ENCODE measurements around the gene LIPC. TPM values are rescaled to one million over a fixed set of nuclear protein-coding genes. Genes with fewer than 3 reads are reported as not detected.

Gene LIPC
- total RNA-seq, 1 experiment from 2014 or later = not detected

DNA sequence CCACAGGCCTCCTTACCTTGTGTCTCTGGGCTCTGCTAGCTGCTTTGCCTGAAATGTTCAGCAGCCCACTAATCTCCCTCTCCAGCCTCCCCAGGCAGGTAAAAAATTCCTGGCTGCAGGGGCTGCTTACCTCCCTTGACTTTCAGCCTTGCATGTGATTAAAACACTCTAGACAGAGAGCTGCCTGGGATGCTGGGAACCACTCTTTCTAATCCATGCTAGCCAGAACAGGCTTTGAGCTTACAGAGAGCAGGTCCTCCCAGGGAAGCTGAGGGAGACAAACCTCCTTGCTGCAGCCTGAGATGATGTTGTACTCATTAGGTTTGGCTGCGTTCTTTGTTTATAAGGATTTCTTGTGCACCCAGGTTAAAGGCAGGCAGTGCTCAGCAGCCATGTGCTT lies 33.7 kb upstream of the LIPC start:
- POLR2A ChIA-PET = no interaction called here
- DNase-seq (ENCODE audit: low read depth, low spot score) (no peak), ATAC-seq (no peak)
- Histone ChIP-seq H3K4me3 (replicated peaks in 1 of 2; ENCODE audit: low read depth in 1 of 2, low read length in 2 of 2) (no peak overlapping the region), H3K9ac (ENCODE audit: low read length) (no peak overlapping the region), H3K9me3 (ENCODE audit: control insufficient read depth in 1 of 2, insufficient read depth in 1 of 2, low read depth in 1 of 2, low read length in 2 of 2) (no peaks in the 10 kb centered on the region), H3K4me2 (ENCODE audit: low read length) (no peak overlapping the region), H3K27me3 (ENCODE audit: insufficient read depth, low read length) (no peaks in the 10 kb centered on the region), H3K36me3 (ENCODE audit: control insufficient read depth in 1 of 2, insufficient read depth in 2 of 2, low read length in 2 of 2) (no peaks in the 10 kb centered on the region), H3K79me2 (ENCODE audit: insufficient read depth, low read length) (no peaks in the 10 kb centered on the region), H4K20me1 (ENCODE audit: insufficient read depth) (no peaks in the 10 kb centered on the region), H3K4me1 (ENCODE audit: control insufficient read depth in 1 of 2, insufficient read depth in 2 of 2, low read length in 2 of 2) (no peaks in the 10 kb centered on the region), H3K27ac (ENCODE audit: low read depth, low read length) (no peak overlapping the region), H2AFZ (ENCODE audit: low read depth, low read length, poor library complexity, severe bottlenecking) (no peak overlapping the region), H3K9me2 (ENCODE audit: insufficient read depth) (no peaks in the 10 kb centered on the region)
- BruUV-seq (replicated peaks) = no TSS peak
- RAD21 ChIA-PET (ENCODE audit: low non-redundant PET in 1 of 2, low total read pairs in 2 of 2, uncharacterized antibody in 2 of 2, unreplicated experiment in 2 of 2) = no interaction called here
- CTCF ChIA-PET = no interaction called here
- TF ChIP-seq SRF (IDR thresholded peaks at IDR 0.05; ENCODE audit: low read depth) (no peak), SIN3A (IDR thresholded peaks at IDR 0.05; ENCODE audit: low read depth) (no peak), RAD21 (IDR thresholded peaks at IDR 0.05; ENCODE audit: low read depth) (no peak), POLR2A (IDR thresholded peaks at IDR 0.05; ENCODE audit: borderline replicate concordance, extremely low read depth, insufficient read depth, insufficient read length) (no peak), SP1 (IDR thresholded peaks at IDR 0.05; ENCODE audit: low read depth) (no peak), ELF1 (IDR thresholded peaks at IDR 0.05; ENCODE audit: borderline replicate concordance, low read depth) (no peak), EGR1 (IDR thresholded peaks at IDR 0.05; ENCODE audit: low read depth) (no peak), CBX3 (IDR thresholded peaks at IDR 0.05; ENCODE audit: low read depth) (no peak), ZFX (IDR thresholded peaks at IDR 0.05) (no peak), JUND (IDR thresholded peaks at IDR 0.05) (no peak), FOSL1 (IDR thresholded peaks at IDR 0.05; ENCODE audit: low read depth) (no peak), EZH2 (IDR thresholded peaks at IDR 0.05) (no peak)
- TF ChIP-seq, protein P1, sequence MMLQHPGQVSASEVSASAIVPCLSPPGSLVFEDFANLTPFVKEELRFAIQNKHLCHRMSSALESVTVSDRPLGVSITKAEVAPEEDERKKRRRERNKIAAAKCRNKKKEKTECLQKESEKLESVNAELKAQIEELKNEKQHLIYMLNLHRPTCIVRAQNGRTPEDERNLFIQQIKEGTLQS (IDR thresholded peaks at IDR 0.05) = no peak
- TF ChIP-seq, protein P2, sequence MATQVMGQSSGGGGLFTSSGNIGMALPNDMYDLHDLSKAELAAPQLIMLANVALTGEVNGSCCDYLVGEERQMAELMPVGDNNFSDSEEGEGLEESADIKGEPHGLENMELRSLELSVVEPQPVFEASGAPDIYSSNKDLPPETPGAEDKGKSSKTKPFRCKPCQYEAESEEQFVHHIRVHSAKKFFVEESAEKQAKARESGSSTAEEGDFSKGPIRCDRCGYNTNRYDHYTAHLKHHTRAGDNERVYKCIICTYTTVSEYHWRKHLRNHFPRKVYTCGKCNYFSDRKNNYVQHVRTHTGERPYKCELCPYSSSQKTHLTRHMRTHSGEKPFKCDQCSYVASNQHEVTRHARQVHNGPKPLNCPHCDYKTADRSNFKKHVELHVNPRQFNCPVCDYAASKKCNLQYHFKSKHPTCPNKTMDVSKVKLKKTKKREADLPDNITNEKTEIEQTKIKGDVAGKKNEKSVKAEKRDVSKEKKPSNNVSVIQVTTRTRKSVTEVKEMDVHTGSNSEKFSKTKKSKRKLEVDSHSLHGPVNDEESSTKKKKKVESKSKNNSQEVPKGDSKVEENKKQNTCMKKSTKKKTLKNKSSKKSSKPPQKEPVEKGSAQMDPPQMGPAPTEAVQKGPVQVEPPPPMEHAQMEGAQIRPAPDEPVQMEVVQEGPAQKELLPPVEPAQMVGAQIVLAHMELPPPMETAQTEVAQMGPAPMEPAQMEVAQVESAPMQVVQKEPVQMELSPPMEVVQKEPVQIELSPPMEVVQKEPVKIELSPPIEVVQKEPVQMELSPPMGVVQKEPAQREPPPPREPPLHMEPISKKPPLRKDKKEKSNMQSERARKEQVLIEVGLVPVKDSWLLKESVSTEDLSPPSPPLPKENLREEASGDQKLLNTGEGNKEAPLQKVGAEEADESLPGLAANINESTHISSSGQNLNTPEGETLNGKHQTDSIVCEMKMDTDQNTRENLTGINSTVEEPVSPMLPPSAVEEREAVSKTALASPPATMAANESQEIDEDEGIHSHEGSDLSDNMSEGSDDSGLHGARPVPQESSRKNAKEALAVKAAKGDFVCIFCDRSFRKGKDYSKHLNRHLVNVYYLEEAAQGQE (IDR thresholded peaks at IDR 0.05; ENCODE audit: low read depth) = no peak
- TF ChIP-seq, protein P3, sequence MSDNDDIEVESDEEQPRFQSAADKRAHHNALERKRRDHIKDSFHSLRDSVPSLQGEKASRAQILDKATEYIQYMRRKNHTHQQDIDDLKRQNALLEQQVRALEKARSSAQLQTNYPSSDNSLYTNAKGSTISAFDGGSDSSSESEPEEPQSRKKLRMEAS (IDR thresholded peaks at IDR 0.05) = no peak
- intact Hi-C loops (cut with micrococcal nuclease) = no loop called here
